ENCODE data around the gene PARP16.
A peak's percentile ranks its signal among the peaks of the same experiment; 100 is the strongest.

The PARP16 gene

GRCh38 chr15:65305150-65305758, 18.6 kb upstream of the PARP16 start (continued):
- TF ChIP-seq TCF7L2 (IDR thresholded peaks at IDR 0.05; ENCODE audit: borderline replicate concordance, low read depth, low read length), result no peak
- no peak for TF ChIP-seq ZBTB8A (tag by site-specific recombination; IDR thresholded peaks at IDR 0.05)
- TF ChIP-seq ELK4 (IDR thresholded peaks at IDR 0.05; ENCODE audit: borderline replicate concordance, low read depth, low read length), result no peak
- TF ChIP-seq ZNF501 (tag by site-specific recombination; IDR thresholded peaks at IDR 0.05), result 0 out of 2 replicates have a peak, but pooled peaks have one; percentile 12
- TF ChIP-seq, protein P1, sequence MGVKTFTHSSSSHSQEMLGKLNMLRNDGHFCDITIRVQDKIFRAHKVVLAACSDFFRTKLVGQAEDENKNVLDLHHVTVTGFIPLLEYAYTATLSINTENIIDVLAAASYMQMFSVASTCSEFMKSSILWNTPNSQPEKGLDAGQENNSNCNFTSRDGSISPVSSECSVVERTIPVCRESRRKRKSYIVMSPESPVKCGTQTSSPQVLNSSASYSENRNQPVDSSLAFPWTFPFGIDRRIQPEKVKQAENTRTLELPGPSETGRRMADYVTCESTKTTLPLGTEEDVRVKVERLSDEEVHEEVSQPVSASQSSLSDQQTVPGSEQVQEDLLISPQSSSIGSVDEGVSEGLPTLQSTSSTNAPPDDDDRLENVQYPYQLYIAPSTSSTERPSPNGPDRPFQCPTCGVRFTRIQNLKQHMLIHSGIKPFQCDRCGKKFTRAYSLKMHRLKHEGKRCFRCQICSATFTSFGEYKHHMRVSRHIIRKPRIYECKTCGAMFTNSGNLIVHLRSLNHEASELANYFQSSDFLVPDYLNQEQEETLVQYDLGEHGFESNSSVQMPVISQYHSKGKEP (tag by site-specific recombination; IDR thresholded peaks at IDR 0.05), result 0 out of 2 replicates have a peak, but pooled peaks have one; percentile 2
- TF ChIP-seq HOXA7 (CRISPR knock-in tag; IDR thresholded peaks at IDR 0.05; ENCODE audit: borderline replicate concordance), result no peak
- no peak for TF ChIP-seq PATZ1 (tag by site-specific recombination; IDR thresholded peaks at IDR 0.05)
- TF ChIP-seq ZBTB26 (tag by site-specific recombination; optimal IDR thresholded peaks at IDR 0.05), result no peak
- peak; percentile 14; the same call in 1 of the 2 replicates for TF ChIP-seq ZBTB48 (tag by site-specific recombination; IDR thresholded peaks at IDR 0.05)
- TF ChIP-seq ZNF398 (tag by site-specific recombination; IDR thresholded peaks at IDR 0.05), result no peak
- TF ChIP-seq RBAK (tag by site-specific recombination; IDR thresholded peaks at IDR 0.05), result peak; percentile 15; the same call in 1 of the 2 replicates
- TF ChIP-seq ZBTB10 (tag by site-specific recombination; IDR thresholded peaks at IDR 0.05), result peak; percentile 43; the same call in 1 of the 2 replicates
- no peak for TF ChIP-seq ZNF747 (tag by site-specific recombination; IDR thresholded peaks at IDR 0.05)
- TF ChIP-seq ZNF670 (tag by site-specific recombination; IDR thresholded peaks at IDR 0.05; ENCODE audit: low read depth), result no peak
- TF ChIP-seq, protein P2, sequence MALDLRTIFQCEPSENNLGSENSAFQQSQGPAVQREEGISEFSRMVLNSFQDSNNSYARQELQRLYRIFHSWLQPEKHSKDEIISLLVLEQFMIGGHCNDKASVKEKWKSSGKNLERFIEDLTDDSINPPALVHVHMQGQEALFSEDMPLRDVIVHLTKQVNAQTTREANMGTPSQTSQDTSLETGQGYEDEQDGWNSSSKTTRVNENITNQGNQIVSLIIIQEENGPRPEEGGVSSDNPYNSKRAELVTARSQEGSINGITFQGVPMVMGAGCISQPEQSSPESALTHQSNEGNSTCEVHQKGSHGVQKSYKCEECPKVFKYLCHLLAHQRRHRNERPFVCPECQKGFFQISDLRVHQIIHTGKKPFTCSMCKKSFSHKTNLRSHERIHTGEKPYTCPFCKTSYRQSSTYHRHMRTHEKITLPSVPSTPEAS (tag by site-specific recombination; IDR thresholded peaks at IDR 0.05), result no peak
- 0 out of 2 replicates have a peak, but pooled peaks have one; percentile 18 for TF ChIP-seq ZNF677 (tag by site-specific recombination; IDR thresholded peaks at IDR 0.05)
- TF ChIP-seq CTCF (tag by site-specific recombination; IDR thresholded peaks at IDR 0.05), result 0 out of 2 replicates have a peak, but pooled peaks have one; percentile 12
- no peak for TF ChIP-seq SP3 (tag by site-specific recombination; IDR thresholded peaks at IDR 0.05)
- TF ChIP-seq ZNF548 (tag by site-specific recombination; IDR thresholded peaks at IDR 0.05), result no peak
- peak; percentile 8; the same call in 1 of the 2 replicates for TF ChIP-seq SCRT2 (tag by site-specific recombination; IDR thresholded peaks at IDR 0.05)
